Ovary (tissue), 9 donors: ENCODE results near the gene IFNA2. TPM values are rescaled to one million over a fixed set of nuclear protein-coding genes. Genes with fewer than 3 reads are reported as not detected.

Experiments used
- DNase-seq, 5 donors: peaks; one replicate each; pipeline ENCODE4 v3.0.0-alpha.2; 2019 to 2020
- H3K27ac ChIP-seq, 2 donors: fragments of 200-600 bp; one replicate each; pipeline versions ENCODE4 v1.5.1 to v1.8.0; 2019 to 2022
- H3K27me3 ChIP-seq: fragments of 200-600 bp; one replicate; pipeline ENCODE4 v1.8.0; 2022
- H3K36me3 ChIP-seq: fragments of 200-600 bp; sonication (generic); one replicate; pipeline ENCODE4 v1.5.1; 2019
- H3K4me1 ChIP-seq: one replicate; pipeline ENCODE4 v1.8.1; 2013; ENCODE audit warnings: mild to moderate bottlenecking, moderate library complexity; ENCODE audit not compliant: insufficient read depth
- H3K4me3 ChIP-seq: fragments of 200-600 bp; sonication (generic); one replicate; pipeline ENCODE4 v1.5.1; 2017
- H3K9me3 ChIP-seq, 2 donors: fragments of 200-600 bp in 1 of 2; sonication (generic) in 1 of 2; one replicate each; pipeline versions ENCODE4 v1.5.1 to v1.8.1; 2013 to 2019; ENCODE audit warnings: mild to moderate bottlenecking in 1 of 2, moderate library complexity in 1 of 2
- CTCF ChIP-seq, 3 donors: fragments of 450-650 bp in 2 of 3; fragments of 200-600 bp in 1 of 3; IDR thresholded peaks; one replicate each; pipeline versions ENCODE4 v1.5.1 to v1.8.0; 2016 to 2022; ENCODE audit warnings: antibody characterized with exemption in 3 of 3, mild to moderate bottlenecking in 1 of 3
- EP300 ChIP-seq: sonication (generic); formaldehyde crosslinking; IDR thresholded peaks from one replicate; pipeline ENCODE4 v1.6.1; 2017; ENCODE audit warnings: antibody characterized with exemption
- POLR2A ChIP-seq: fragments of 450-650 bp; IDR thresholded peaks from one replicate; pipeline ENCODE4 v1.6.1; 2017; ENCODE audit warnings: antibody characterized with exemption, mild to moderate bottlenecking, moderate library complexity
- WGBS, 3 donors: extraction: QIAGEN DNeasy Blood & Tissue Kit in 1 of 3; methylation state at CpG; one replicate each; pipeline versions ENCODE4 v1.1.5 to v1.1.7; 2013 to 2017; 5-methylcytosine and 5-hydroxymethylcytosine counted together
- intact Hi-C, 4 donors: fragments of 100-400 bp; cut with DNase I; formaldehyde crosslinking; loops; one replicate each; pipeline versions ENCODE4 v1.11.0 to v1.15.1; 2022 to 2023
- polyA plus RNA-seq, 2 donors: library from polyadenylated mRNA; stranded (reverse); fragments of 200-250 nt in 1 of 2; fragments of 350-450 nt in 1 of 2; fragmentation: Illumina TruSeq in 1 of 2; extraction: RNeasy Lipid Tissue Mini Kit (QIAGEN cat#74804) in 1 of 2; gene quantifications; one replicate each; pipeline ENCODE4 v1.2.3, GENCODE V29; 2013 to 2014
- total RNA-seq, 7 donors: library from RNA; depleted of rRNA in 2 of 7; stranded (reverse); fragments of >200 nt in 2 of 7; fragmentation: NEBNext Ultra II Directional in 3 of 7; extraction: Animal tissue kit (Norgen Biotek cat#: 25700) in 3 of 7; gene quantifications; one replicate each; pipeline versions ENCODE4 v1.1.0 to v1.2.4, GENCODE V29; 2016 to 2023
- donor health status: DM: no; HTN: no; CAD: no; lungs with moderate emphysema.
- donor health status: DM: no; HTN: no; CAD: no.
- donor health status: Bipolar disorder and iron deficiency.
- donor health status: DM: yes; HTN: yes; CAD: no.
- donor health status: DM: no; HTN: no; CAD: no.
- donor health status: DM: yes; HTN: yes; CAD: no.

IFNA2 gene
- total and polyA plus RNA-seq, 9 donors, result not detected

GRCh38 chr9:21429191-21429590 is 44.0 kb upstream of the IFNA2 start:
- H3K4me3 ChIP-seq, result no peak overlapping the region
- H3K36me3 ChIP-seq, result no peaks in the 10 kb centered on the region
- no peak for TF ChIP-seq EP300
- TF ChIP-seq POLR2A, result no peak
- no peak for TF ChIP-seq CTCF (IDR thresholded peaks at IDR 0.05)
- H3K9me3 ChIP-seq, result no peaks in the 10 kb centered on the region
- WGBS, 3 donors, result 36 to 54% (median 44%) methylated on average over 2 of the region's 2 CpGs
- H3K4me1 ChIP-seq, result no peaks in the 10 kb centered on the region
- no peak for DNase-seq
- no peak overlapping the region for H3K27ac ChIP-seq
- intact Hi-C loops, result no loop called here
- H3K27me3 ChIP-seq, result no peaks in the 10 kb centered on the region

- Histone ChIP-seq H3K4me3 (no peak overlapping the region), H3K27me3 (no peaks in the 10 kb centered on the region), H3K9me3 (no peaks in the 10 kb centered on the region), H3K27ac (no peak overlapping the region), H3K4me1 (no peaks in the 10 kb centered on the region), H3K36me3 (no peaks in the 10 kb centered on the region)
- intact Hi-C loops, result no loop called here
- no peak for DNase-seq
- no peak for TF ChIP-seq CTCF (IDR thresholded peaks at IDR 0.05)
- TF ChIP-seq POLR2A, result no peak
- TF ChIP-seq EP300, result no peak
- 72 to 87% (median 74%) methylated on average over 1 of the region's 1 CpG for WGBS, 3 donors
Measured at GRCh38 chr9:21428235-21428634, 43.0 kb upstream of the IFNA2 start.

- no peaks in the 10 kb centered on the region for H3K9me3 ChIP-seq
- H3K36me3 ChIP-seq, result no peaks in the 10 kb centered on the region
- WGBS, 3 donors, result 71 to 79% (median 73%) methylated on average over 5 of the region's 5 CpGs
- H3K4me1 ChIP-seq, result no peaks in the 10 kb centered on the region
- no peak for TF ChIP-seq CTCF (IDR thresholded peaks at IDR 0.05)
- DNase-seq, result no peak
- H3K4me3 ChIP-seq, result no peak overlapping the region
- H3K27me3 ChIP-seq, result no peaks in the 10 kb centered on the region
- intact Hi-C loops, result no loop called here
- H3K27ac ChIP-seq, result no peak overlapping the region
Measured at GRCh38 chr9:21415493-21416267, 30.5 kb upstream of the IFNA2 start.

GRCh38 chr9:21414220-21414940 is 29.2 kb upstream of the IFNA2 start:
- H3K4me3 ChIP-seq, result no peak overlapping the region
- no peaks in the 10 kb centered on the region for H3K27me3 ChIP-seq
- no peak for TF ChIP-seq POLR2A
- H3K27ac ChIP-seq, result no peak overlapping the region
- no peak for DNase-seq
- H3K4me1 ChIP-seq, result no peaks in the 10 kb centered on the region
- intact Hi-C loops, result no loop called here
- no peaks in the 10 kb centered on the region for H3K9me3 ChIP-seq
- WGBS, 3 donors, result 95 to 98% (median 96%) methylated on average over 2 of the region's 2 CpGs
- no peaks in the 10 kb centered on the region for H3K36me3 ChIP-seq

- H3K36me3 ChIP-seq, result no peaks in the 10 kb centered on the region
- H3K27me3 ChIP-seq, result no peaks in the 10 kb centered on the region
- no peaks in the 10 kb centered on the region for H3K4me1 ChIP-seq
- no peak for DNase-seq
- no peaks in the 10 kb centered on the region for H3K9me3 ChIP-seq
- 58 to 71% (median 68%) methylated on average over 5 of the region's 5 CpGs for WGBS, 3 donors
- H3K4me3 ChIP-seq, result no peak overlapping the region
- no peak overlapping the region for H3K27ac ChIP-seq
- TF ChIP-seq CTCF (IDR thresholded peaks at IDR 0.05), result no peak
- no peak for TF ChIP-seq EP300
- no peak for TF ChIP-seq POLR2A
- intact Hi-C loops, result no loop called here
Measured at GRCh38 chr9:21413624-21414023, 28.4 kb upstream of the IFNA2 start.
